Neutrophil (primary cell): ENCODE results near the gene FYB1.
A peak's percentile ranks its signal among the peaks of the same experiment; 100 is the strongest.

Experiments used
- H3K27ac ChIP-seq: fragments of 200-600 bp; sonication (generic); 2 replicates; pipeline ENCODE4 v1.5.1; 2016; ENCODE audit warnings: mild to moderate bottlenecking, moderate library complexity
- H3K27me3 ChIP-seq: fragments of 200-600 bp; sonication (generic); 2 replicates; pipeline ENCODE4 v1.6.0; 2016; ENCODE audit warnings: mild to moderate bottlenecking
- H3K36me3 ChIP-seq: fragments of 200-600 bp; sonication (generic); 2 replicates; pipeline ENCODE4 v1.5.1; 2017
- H3K4me1 ChIP-seq, 2 experiments: fragments of 200-600 bp in 1 of 2; sonication (generic) in 1 of 2; 1 replicate in 1 of 2; 2 replicates in 1 of 2; pipeline versions ENCODE4 v1.5.1 to v1.6.1; 2013 to 2016; ENCODE audit warnings: low read depth in 1 of 2, low read length in 1 of 2, mild to moderate bottlenecking in 1 of 2, moderate library complexity in 1 of 2; ENCODE audit not compliant: control insufficient read depth in 1 of 2, insufficient read depth in 1 of 2
- H3K4me3 ChIP-seq, 2 experiments: fragments of 200-600 bp in 1 of 2; sonication (generic) in 1 of 2; 1 replicate in 1 of 2; 2 replicates in 1 of 2; pipeline ENCODE4 v1.5.1; 2013 to 2016; ENCODE audit warnings: low read depth in 1 of 2, low read length in 1 of 2, mild to moderate bottlenecking in 1 of 2, moderate library complexity in 1 of 2
- H3K9me3 ChIP-seq: fragments of 200-600 bp; sonication (generic); 2 replicates; pipeline ENCODE4 v1.5.1; 2016
- CTCF ChIP-seq: fragments of 200-600 bp; sonication (generic); IDR thresholded peaks from 2 replicates; pipeline ENCODE4 v1.5.1; 2016; ENCODE audit warnings: antibody characterized with exemption

The FYB1 gene

GRCh38 chr5:39132128-39132447 is 87.3 kb downstream of the FYB1 start:
- no peaks in the 10 kb centered on the region for H3K9me3 ChIP-seq
- no peak for TF ChIP-seq CTCF
- H3K27me3 ChIP-seq = no peaks in the 10 kb centered on the region
- H3K36me3 ChIP-seq = peaks cover 100% of the 10 kb centered on the region
- no peaks in the 10 kb centered on the region for H3K4me1 ChIP-seq
- H3K4me3 ChIP-seq = no peak overlapping the region
- H3K27ac ChIP-seq = peak overlapping the region; percentile 69

GRCh38 chr5:39131210-39132127 is 87.9 kb downstream of the FYB1 start:
- Histone ChIP-seq H3K4me3 (no peak overlapping the region), H3K36me3 (peaks cover 99% of the 10 kb centered on the region), H3K27ac (peak overlapping the region; percentile 69), H3K27me3 (no peaks in the 10 kb centered on the region), H3K9me3 (no peaks in the 10 kb centered on the region), H3K4me1 (no peaks in the 10 kb centered on the region)
- no peak for TF ChIP-seq CTCF

- Histone ChIP-seq H3K9me3 (no peaks in the 10 kb centered on the region), H3K4me3 (no peak overlapping the region), H3K27me3 (no peaks in the 10 kb centered on the region), H3K36me3 (peaks cover 99% of the 10 kb centered on the region), H3K27ac (peak overlapping the region; percentile 69), H3K4me1 (no peaks in the 10 kb centered on the region)
- TF ChIP-seq CTCF = no peak
Measured at GRCh38 chr5:39130716-39131115, 88.6 kb downstream of the FYB1 start.

- Histone ChIP-seq H3K4me1 (no peaks in the 10 kb centered on the region), H3K9me3 (no peaks in the 10 kb centered on the region), H3K27ac (peak overlapping the region; percentile 4), H3K27me3 (no peaks in the 10 kb centered on the region), H3K36me3 (peaks cover 99% of the 10 kb centered on the region), H3K4me3 (no peak overlapping the region)
- TF ChIP-seq CTCF = no peak
Measured at GRCh38 chr5:39121922-39122321, 97.4 kb downstream of the FYB1 start.

GRCh38 chr5:39121315-39121714 is 98.0 kb downstream of the FYB1 start:
- no peak overlapping the region for H3K4me3 ChIP-seq
- H3K9me3 ChIP-seq = no peaks in the 10 kb centered on the region
- no peak overlapping the region for H3K27ac ChIP-seq
- no peaks in the 10 kb centered on the region for H3K27me3 ChIP-seq
- H3K36me3 ChIP-seq = peaks cover 100% of the 10 kb centered on the region
- H3K4me1 ChIP-seq = no peaks in the 10 kb centered on the region
- no peak for TF ChIP-seq CTCF
